CD4-positive, alpha-beta T cell (primary cell): ENCODE measurements around the gene RBBP6. TPM values are rescaled to one million over a fixed set of nuclear protein-coding genes. Genes with fewer than 3 reads are reported as not detected.

Experiments used
- ATAC-seq: fragments of 200-7000 bp; cut with Tn5 transposase; one replicate; pipeline ENCODE4 v1.10.0; 2022; ENCODE audit warnings: mild to moderate bottlenecking; ENCODE audit not compliant: poor library complexity
- CTCF ChIA-PET: fragments of 350-600 bp; sonication (Branson Sonifier 250); formaldehyde crosslinking; loops from one replicate; lab custom pipeline; 2021; ENCODE audit warnings: antibody characterized with exemption, inconsistent platforms; lab: Charles Lee
- POLR2A ChIA-PET: fragments of 350-600 bp; sonication (Branson Sonifier 250); formaldehyde crosslinking; loops from one replicate; lab custom pipeline; 2021; ENCODE audit warnings: antibody characterized with exemption, inconsistent platforms; lab: Charles Lee
- DNase-seq, 14 experiments: peaks; one replicate each; pipeline ENCODE4 v3.0.0-alpha.2; 2013 to 2020; ENCODE audit warnings: mixed read lengths in 2 of 14
- H3K27ac ChIP-seq, 2 donors: one replicate each; pipeline versions ENCODE4 v1.5.1 to v1.7.0; 2013; ENCODE audit warnings: low read length in 2 of 2, low read depth in 1 of 2, mild to moderate bottlenecking in 1 of 2
- H3K27me3 ChIP-seq, 2 experiments: 1 replicate in 1 of 2; 2 replicates in 1 of 2; pipeline versions ENCODE4 v1.6.1 to v1.7.0; 2013; ENCODE audit warnings: low read length in 2 of 2, control low read depth in 1 of 2, mild to moderate bottlenecking in 1 of 2, moderate library complexity in 1 of 2; ENCODE audit not compliant: insufficient read depth in 2 of 2, control insufficient read depth in 1 of 2
- H3K36me3 ChIP-seq: one replicate; pipeline ENCODE4 v1.6.1; 2013; ENCODE audit warnings: low read length, control low read depth; ENCODE audit not compliant: insufficient read depth
- H3K4me1 ChIP-seq: one replicate; pipeline ENCODE4 v1.6.1; 2013; ENCODE audit warnings: low read length, control low read depth; ENCODE audit not compliant: insufficient read depth
- H3K4me3 ChIP-seq: one replicate; pipeline ENCODE4 v1.5.1; 2013; ENCODE audit warnings: mild to moderate bottlenecking, low read length, moderate library complexity
- H3K9me3 ChIP-seq, 2 experiments: 1 replicate in 1 of 2; 2 replicates in 1 of 2; pipeline versions ENCODE4 v1.6.1 to v1.7.0; 2013; ENCODE audit warnings: low read length in 2 of 2, mild to moderate bottlenecking in 2 of 2, control low read depth in 1 of 2, moderate library complexity in 1 of 2; ENCODE audit not compliant: control insufficient read depth in 1 of 2, insufficient read depth in 1 of 2
- H3K27ac Mint-ChIP-seq: one replicate; pipeline ENCODE4 v1.8.0; 2020; ENCODE audit warnings: mixed read lengths
- H3K27me3 Mint-ChIP-seq: one replicate; pipeline ENCODE4 v1.8.0; 2021; ENCODE audit warnings: mixed read lengths
- H3K36me3 Mint-ChIP-seq: one replicate; pipeline ENCODE4 v1.8.0; 2021; ENCODE audit warnings: low read depth, mixed read lengths
- H3K4me1 Mint-ChIP-seq: one replicate; pipeline ENCODE4 v1.8.0; 2021; ENCODE audit warnings: low read depth, mixed read lengths
- H3K4me3 Mint-ChIP-seq: one replicate; pipeline ENCODE4 v1.8.0; 2020; ENCODE audit warnings: mild to moderate bottlenecking, mixed read lengths
- H3K9me3 Mint-ChIP-seq: one replicate; pipeline ENCODE4 v1.8.0; 2020; ENCODE audit warnings: mixed read lengths
- intact Hi-C, 2 experiments: fragments of 100-400 bp; cut with DNase I in 1 of 2; cut with micrococcal nuclease in 1 of 2; formaldehyde crosslinking; loops; one replicate each; pipeline versions ENCODE4 v1.15.1 to v1.9.0; 2023 to 2025; cut with DNase I, micrococcal nuclease
- total RNA-seq, 174 experiments: library from RNA in 2 of 174; stranded (reverse) in 2 of 174; gene quantifications; one replicate each; pipeline ENCODE4 v1.2.3 and lab custom pipeline; 2021 to 2026
- TF ChIP-seq, protein P1 (sequence below): fragments of 200-600 bp; IDR thresholded peaks from one replicate; pipeline ENCODE4 v1.8.0; 2022; ENCODE audit warnings: antibody characterized with exemption, mild to moderate bottlenecking

Gene RBBP6
- total RNA-seq, 2 experiments from 2014 or later, result 178 TPM

DNA sequence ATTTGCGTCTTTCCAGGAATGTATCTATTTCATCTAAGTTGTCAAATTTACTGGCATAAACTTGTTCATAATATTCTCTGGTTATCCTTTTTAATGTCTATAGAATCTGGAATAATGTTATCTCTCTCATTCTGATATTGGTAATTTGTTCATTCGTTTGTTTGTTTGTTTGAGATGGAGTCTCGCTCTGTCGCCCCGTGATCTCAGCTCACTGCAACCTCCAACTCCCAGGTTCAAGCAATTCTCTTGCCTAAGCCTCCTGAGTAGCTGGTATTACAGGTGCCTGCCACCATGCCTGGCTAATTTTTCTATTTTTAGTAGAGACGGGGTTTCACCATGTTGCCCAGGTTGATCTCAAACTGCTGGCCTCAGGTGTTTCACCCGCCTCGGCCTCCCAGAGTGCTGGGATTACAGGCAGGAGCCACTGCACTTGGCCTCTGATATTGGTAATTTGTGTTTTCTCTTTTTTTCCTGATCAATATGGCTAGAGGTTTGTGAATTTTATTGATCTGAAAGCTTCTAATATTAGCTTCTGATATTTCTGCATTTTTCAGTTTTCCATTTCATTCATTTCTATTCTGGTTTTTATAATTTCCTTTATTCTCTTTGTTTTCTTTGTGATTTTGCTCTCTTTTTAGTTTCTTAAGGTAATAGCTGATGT, 59.5 kb downstream of the RBBP6 start:
- ChIA-PET CTCF (interaction anchor here (0.6 kb wide), 1 partner anchor 71 kb away, joined by 3 read pairs; no protein-coding TSS in a partner anchor), POLR2A (no interaction called here)
- TF ChIP-seq, protein P1, sequence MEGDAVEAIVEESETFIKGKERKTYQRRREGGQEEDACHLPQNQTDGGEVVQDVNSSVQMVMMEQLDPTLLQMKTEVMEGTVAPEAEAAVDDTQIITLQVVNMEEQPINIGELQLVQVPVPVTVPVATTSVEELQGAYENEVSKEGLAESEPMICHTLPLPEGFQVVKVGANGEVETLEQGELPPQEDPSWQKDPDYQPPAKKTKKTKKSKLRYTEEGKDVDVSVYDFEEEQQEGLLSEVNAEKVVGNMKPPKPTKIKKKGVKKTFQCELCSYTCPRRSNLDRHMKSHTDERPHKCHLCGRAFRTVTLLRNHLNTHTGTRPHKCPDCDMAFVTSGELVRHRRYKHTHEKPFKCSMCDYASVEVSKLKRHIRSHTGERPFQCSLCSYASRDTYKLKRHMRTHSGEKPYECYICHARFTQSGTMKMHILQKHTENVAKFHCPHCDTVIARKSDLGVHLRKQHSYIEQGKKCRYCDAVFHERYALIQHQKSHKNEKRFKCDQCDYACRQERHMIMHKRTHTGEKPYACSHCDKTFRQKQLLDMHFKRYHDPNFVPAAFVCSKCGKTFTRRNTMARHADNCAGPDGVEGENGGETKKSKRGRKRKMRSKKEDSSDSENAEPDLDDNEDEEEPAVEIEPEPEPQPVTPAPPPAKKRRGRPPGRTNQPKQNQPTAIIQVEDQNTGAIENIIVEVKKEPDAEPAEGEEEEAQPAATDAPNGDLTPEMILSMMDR, result no peak
- H3K4me1 Mint-ChIP-seq, result no peaks in the 10 kb centered on the region
- DNase-seq, result no peak
- Histone ChIP-seq H3K27ac (no peak overlapping the region), H3K4me1 (no peaks in the 10 kb centered on the region), H3K9me3 (peaks cover 0 to 10% of the 10 kb centered on the region in 2 experiments), H3K36me3 (no peaks in the 10 kb centered on the region), H3K27me3 (peaks cover 0 to 3% of the 10 kb centered on the region in 2 experiments), H3K4me3 (no peak overlapping the region)
- H3K9me3 Mint-ChIP-seq, result no peaks in the 10 kb centered on the region
- no peak overlapping the region for H3K4me3 Mint-ChIP-seq
- H3K27ac Mint-ChIP-seq, result no peak overlapping the region
- H3K36me3 Mint-ChIP-seq, result no peaks in the 10 kb centered on the region
- intact Hi-C loops, result no loop called here
- no peak for ATAC-seq
- H3K27me3 Mint-ChIP-seq, result peaks cover 27% of the 10 kb centered on the region

DNA sequence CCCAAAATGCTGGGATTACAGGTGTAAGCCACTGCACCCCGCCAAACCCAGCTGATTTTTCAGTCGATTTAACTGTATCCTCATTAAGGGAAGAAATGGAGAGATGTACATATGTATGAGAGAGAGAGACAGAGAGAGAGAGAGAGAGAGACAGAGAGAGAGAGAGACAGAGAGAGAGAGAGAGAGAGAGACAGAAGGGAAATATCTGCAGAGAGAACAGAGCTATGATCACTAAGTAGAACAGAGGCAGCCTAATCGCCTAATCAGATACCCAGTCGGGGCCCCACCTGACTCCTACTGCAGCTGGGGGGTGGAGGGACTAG, 70.0 kb downstream of the RBBP6 start:
- DNase-seq (no peak), ATAC-seq (no peak)
- H3K4me3 ChIP-seq, result no peak overlapping the region
- no peaks in the 10 kb centered on the region for H3K36me3 Mint-ChIP-seq
- peaks cover 22 to 38% of the 10 kb centered on the region in 2 experiments for H3K27me3 ChIP-seq
- intact Hi-C loops, result no loop called here
- H3K27ac Mint-ChIP-seq, result no peak overlapping the region
- TF ChIP-seq, protein P1, result no peak
- peaks cover 74% of the 10 kb centered on the region for H3K27me3 Mint-ChIP-seq
- peak overlapping the region; percentile 35 for H3K4me3 Mint-ChIP-seq
- ChIA-PET POLR2A (no interaction called here), CTCF (no interaction called here)
- peaks cover 10% of the 10 kb centered on the region for H3K4me1 Mint-ChIP-seq
- no peaks in the 10 kb centered on the region for H3K9me3 Mint-ChIP-seq
- peaks cover 7% of the 10 kb centered on the region for H3K4me1 ChIP-seq
- H3K27ac ChIP-seq, result no peak overlapping the region
- H3K36me3 ChIP-seq, result no peaks in the 10 kb centered on the region
- H3K9me3 ChIP-seq, result peaks cover 0 to 4% of the 10 kb centered on the region in 2 experiments

DNA sequence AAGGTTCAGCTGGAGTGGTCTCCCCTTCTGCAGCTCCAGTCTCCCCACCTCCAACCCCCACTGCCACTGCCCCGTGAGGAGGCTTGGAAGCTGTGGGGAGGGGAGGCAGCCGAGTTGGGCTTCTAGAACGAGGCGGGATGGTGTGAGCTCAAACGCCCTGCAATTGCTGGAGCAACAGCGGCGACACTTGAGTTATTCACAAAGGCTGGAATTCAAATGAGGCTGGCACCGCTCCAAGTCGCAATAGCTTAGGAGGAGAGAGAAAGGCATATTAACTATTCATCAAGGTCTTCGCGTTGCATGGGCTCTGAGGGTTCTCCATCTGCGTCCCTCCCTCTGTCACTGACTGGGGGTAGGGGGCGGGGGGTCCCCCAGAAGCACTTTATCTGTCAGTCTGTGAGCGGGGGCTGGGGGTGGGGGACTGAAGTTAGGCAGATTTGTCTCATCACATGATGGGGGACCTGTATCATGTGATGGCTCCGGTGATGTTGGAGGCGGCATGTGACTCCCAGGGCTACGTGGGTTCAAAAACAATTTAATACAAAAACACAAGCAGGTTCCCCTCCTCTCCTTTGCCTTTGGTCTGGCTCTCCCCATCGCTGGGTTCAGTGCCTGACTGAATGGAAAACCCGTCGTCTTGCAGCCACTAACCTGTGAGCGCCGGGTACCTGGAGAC, 70.5 kb downstream of the RBBP6 start:
- H3K27me3 Mint-ChIP-seq, result peaks cover 73% of the 10 kb centered on the region
- ChIA-PET POLR2A (no interaction called here), CTCF (no interaction called here)
- peaks cover 7% of the 10 kb centered on the region for H3K4me1 ChIP-seq
- intact Hi-C loops, result no loop called here
- H3K27ac Mint-ChIP-seq, result no peak overlapping the region
- H3K4me1 Mint-ChIP-seq, result peaks cover 10% of the 10 kb centered on the region
- no peaks in the 10 kb centered on the region for H3K9me3 Mint-ChIP-seq
- peaks cover 22 to 38% of the 10 kb centered on the region in 2 experiments for H3K27me3 ChIP-seq
- peak overlapping the region; percentile 35 for H3K4me3 Mint-ChIP-seq
- no peak overlapping the region for H3K4me3 ChIP-seq
- DNase-seq (peak in 2 of 14 experiments; percentile 4 to 5), ATAC-seq (no peak)
- H3K27ac ChIP-seq, result no peak overlapping the region
- H3K9me3 ChIP-seq, result peaks cover 0 to 4% of the 10 kb centered on the region in 2 experiments
- H3K36me3 Mint-ChIP-seq, result no peaks in the 10 kb centered on the region
- TF ChIP-seq, protein P1, result no peak
- H3K36me3 ChIP-seq, result no peaks in the 10 kb centered on the region
